ENCODE results near the gene SSTR5. TPM values are rescaled to one million over a fixed set of nuclear protein-coding genes. Genes with fewer than 3 reads are reported as not detected.
A peak's percentile ranks its signal among the peaks of the same experiment; 100 is the strongest.

Gene SSTR5
- total RNA-seq, 4 donors from 2014 or later, result 0.37 TPM; not detected in 3

DNA sequence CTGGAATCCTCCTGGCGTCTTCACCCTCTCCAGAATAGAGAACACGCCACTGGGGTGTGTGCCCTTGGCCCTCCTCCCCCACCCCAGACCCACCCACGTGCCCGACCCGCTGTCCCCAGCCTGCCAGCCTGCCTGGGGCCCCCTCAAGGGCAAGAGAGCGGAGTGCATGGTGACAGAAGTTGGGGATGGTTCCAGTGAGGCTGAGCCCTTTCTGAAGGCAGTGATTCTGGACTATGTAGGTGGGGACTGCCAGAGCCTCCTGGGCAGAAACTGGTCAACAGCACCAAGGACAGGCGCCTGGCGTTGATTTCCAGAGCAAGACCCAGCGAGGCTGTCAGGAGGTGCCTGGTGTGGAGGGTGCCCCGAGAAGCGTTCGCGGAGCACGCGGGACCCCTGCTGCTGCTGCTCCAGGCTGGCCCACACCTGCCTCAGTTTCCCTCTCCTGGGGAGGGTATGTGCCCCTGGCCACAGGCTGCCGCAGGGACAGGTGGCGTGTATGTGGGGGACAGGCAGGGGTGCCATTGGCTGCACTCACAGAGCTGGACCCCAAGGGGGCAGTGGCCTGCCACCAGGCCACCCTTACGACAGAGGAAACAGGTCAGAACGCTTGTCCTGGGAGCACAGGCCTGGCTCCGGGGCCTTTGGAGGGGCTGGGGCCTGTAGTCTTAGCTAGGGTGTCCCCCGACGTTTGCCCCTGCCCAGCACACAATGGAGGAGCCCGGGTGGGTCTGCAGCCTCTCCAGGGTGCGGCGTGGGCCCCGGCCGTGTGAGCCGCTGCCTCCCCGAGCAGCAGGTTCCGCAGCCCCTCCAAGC is 1.2 kb downstream of the SSTR5 start:
- TF ChIP-seq, protein P1, sequence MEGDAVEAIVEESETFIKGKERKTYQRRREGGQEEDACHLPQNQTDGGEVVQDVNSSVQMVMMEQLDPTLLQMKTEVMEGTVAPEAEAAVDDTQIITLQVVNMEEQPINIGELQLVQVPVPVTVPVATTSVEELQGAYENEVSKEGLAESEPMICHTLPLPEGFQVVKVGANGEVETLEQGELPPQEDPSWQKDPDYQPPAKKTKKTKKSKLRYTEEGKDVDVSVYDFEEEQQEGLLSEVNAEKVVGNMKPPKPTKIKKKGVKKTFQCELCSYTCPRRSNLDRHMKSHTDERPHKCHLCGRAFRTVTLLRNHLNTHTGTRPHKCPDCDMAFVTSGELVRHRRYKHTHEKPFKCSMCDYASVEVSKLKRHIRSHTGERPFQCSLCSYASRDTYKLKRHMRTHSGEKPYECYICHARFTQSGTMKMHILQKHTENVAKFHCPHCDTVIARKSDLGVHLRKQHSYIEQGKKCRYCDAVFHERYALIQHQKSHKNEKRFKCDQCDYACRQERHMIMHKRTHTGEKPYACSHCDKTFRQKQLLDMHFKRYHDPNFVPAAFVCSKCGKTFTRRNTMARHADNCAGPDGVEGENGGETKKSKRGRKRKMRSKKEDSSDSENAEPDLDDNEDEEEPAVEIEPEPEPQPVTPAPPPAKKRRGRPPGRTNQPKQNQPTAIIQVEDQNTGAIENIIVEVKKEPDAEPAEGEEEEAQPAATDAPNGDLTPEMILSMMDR (IDR thresholded peaks at IDR 0.05), result no peak
- ATAC-seq (ENCODE audit: low FRiP score) (no peak), DNase-seq (ENCODE audit: low spot score) (no peak)

GRCh38 chr16:1074379-1074649 is 1.8 kb downstream of the SSTR5 start:
- TF ChIP-seq, protein P1 (IDR thresholded peaks at IDR 0.05), result no peak
- ATAC-seq (ENCODE audit: low FRiP score) (no peak), DNase-seq (ENCODE audit: low spot score) (no peak)

DNA sequence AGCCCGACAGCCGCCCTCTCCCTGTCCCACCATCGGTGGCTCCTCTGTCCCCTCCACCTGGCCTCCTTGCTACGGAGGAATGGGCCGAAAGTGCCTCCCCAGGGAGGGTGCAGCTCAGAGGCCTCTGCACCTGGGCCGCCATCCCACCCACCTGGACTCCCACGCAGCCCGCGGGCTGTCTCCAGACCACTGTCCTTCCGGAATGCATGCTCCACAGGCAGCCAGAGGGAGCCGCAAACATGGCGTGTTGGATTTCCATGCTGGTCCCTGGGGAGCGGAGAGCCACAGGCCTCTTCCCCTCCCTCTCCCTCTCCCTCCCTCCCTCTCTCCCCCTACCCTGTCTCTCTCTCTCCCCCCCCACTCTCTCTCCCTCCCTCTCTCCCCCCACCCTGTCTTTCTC is 3.0 kb downstream of the SSTR5 start:
- DNase-seq (ENCODE audit: low spot score) (no peak), ATAC-seq (ENCODE audit: low FRiP score) (no peak)
- TF ChIP-seq, protein P1 (IDR thresholded peaks at IDR 0.05), result no peak

GRCh38 chr16:1076801-1077576 is 4.4 kb downstream of the SSTR5 start:
- TF ChIP-seq, protein P1 (IDR thresholded peaks at IDR 0.05), result no peak
- ATAC-seq (ENCODE audit: low FRiP score), result no peak
- no peak for DNase-seq (ENCODE audit: low spot score)

GRCh38 chr16:1077877-1078578 is 5.5 kb downstream of the SSTR5 start:
- TF ChIP-seq, protein P1 (IDR thresholded peaks at IDR 0.05), result no peak
- no peak for ATAC-seq (ENCODE audit: low FRiP score)
- no peak for DNase-seq (ENCODE audit: low spot score)

DNA sequence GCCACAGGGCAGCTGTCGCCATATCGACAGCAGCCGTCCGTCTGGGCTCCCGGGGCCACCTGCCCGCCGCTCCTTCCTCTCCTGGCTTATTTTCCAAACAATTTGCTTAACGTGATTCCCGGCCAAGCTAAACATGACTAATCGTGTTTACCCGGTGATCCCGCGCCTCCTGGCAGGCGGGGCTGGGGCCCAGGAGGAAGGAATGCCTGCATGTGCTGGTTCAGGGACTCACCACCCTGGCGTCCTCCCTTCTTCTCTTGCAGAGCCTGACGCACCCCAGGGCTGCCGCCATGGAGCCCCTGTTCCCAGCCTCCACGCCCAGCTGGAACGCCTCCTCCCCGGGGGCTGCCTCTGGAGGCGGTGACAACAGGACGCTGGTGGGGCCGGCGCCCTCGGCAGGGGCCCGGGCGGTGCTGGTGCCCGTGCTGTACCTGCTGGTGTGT is 6.1 kb downstream of the SSTR5 start:
- peak; percentile 38 for ATAC-seq (ENCODE audit: low FRiP score)
- DNase-seq (ENCODE audit: low spot score), result no peak
- TF ChIP-seq, protein P1 (IDR thresholded peaks at IDR 0.05), result no peak

All from omental fat pad (tissue), 4 donors.